Lung (tissue), 12 donors: ENCODE data around the gene CLCF1. TPM values are rescaled to one million over a fixed set of nuclear protein-coding genes. Genes with fewer than 3 reads are reported as not detected.

Experiments
- ATAC-seq: fragments of 200-7000 bp; cut with Tn5 transposase; one replicate; pipeline ENCODE4 v1.9.1; 2020; ENCODE audit warnings: moderate number of reproducible peaks; ENCODE audit not compliant: insufficient read depth, low FRiP score
- DNase-seq, 3 donors: peaks; one replicate each; pipeline ENCODE4 v3.0.0-alpha.2; 2013 to 2017
- H3K27ac ChIP-seq, 2 donors: one replicate each; pipeline ENCODE4 v1.5.1; 2013; ENCODE audit warnings: mild to moderate bottlenecking in 2 of 2, moderate library complexity in 2 of 2, control low read depth in 1 of 2, inconsistent platforms in 1 of 2, low read depth in 1 of 2, low read length in 1 of 2
- H3K27me3 ChIP-seq, 3 donors: one replicate each; pipeline ENCODE4 v1.5.1; 2013; ENCODE audit warnings: low read length in 2 of 3; ENCODE audit not compliant: control insufficient read depth in 3 of 3, insufficient read depth in 3 of 3
- H3K36me3 ChIP-seq, 4 donors: one replicate each; pipeline ENCODE4 v1.5.1; 2013; ENCODE audit warnings: low read length in 4 of 4, mild to moderate bottlenecking in 1 of 4, moderate library complexity in 1 of 4; ENCODE audit not compliant: control insufficient read depth in 4 of 4, insufficient read depth in 4 of 4
- H3K4me1 ChIP-seq, 5 donors: one replicate each; pipeline ENCODE4 v1.5.1; 2013; ENCODE audit warnings: low read length in 5 of 5, mild to moderate bottlenecking in 2 of 5, moderate library complexity in 1 of 5; ENCODE audit not compliant: control insufficient read depth in 5 of 5, insufficient read depth in 5 of 5
- H3K4me3 ChIP-seq: one replicate; pipeline ENCODE4 v1.5.1; 2013; ENCODE audit warnings: mild to moderate bottlenecking, control low read depth, moderate library complexity
- H3K9ac ChIP-seq, 2 donors: one replicate each; pipeline ENCODE4 v1.5.1; 2013; ENCODE audit warnings: low read length in 2 of 2, control low read depth in 1 of 2; ENCODE audit not compliant: insufficient read depth in 1 of 2
- H3K9me3 ChIP-seq, 4 donors: one replicate each; pipeline ENCODE4 v1.5.1; 2013; ENCODE audit warnings: low read length in 3 of 4, mild to moderate bottlenecking in 1 of 4, moderate library complexity in 1 of 4; ENCODE audit not compliant: control insufficient read depth in 4 of 4, insufficient read depth in 3 of 4
- CTCF ChIP-seq: IDR thresholded peaks from 2 replicates; pipeline ENCODE4 v1.5.1; 2012; ENCODE audit warnings: mild to moderate bottlenecking; ENCODE audit errors: control extremely low read depth, extremely low read depth
- WGBS, 2 donors: extraction: QIAGEN DNeasy Blood & Tissue Kit; methylation state at CpG; one replicate each; pipeline ENCODE4 v1.1.7; 2013; 5-methylcytosine and 5-hydroxymethylcytosine counted together
- polyA plus RNA-seq, 2 donors: library from polyadenylated mRNA; stranded (reverse); fragments of 200-250 nt; gene quantifications; one replicate each; pipeline ENCODE4 v1.2.1, GENCODE V29; 2013
- total RNA-seq, 2 donors: library from RNA; depleted of rRNA in 1 of 2; stranded (reverse); fragments of >200 nt in 1 of 2; gene quantifications; one replicate each; pipeline ENCODE4 v1.2.1, GENCODE V29; 2014 to 2021
- donor health status: control.
- donor health status: control.
- donor health status: Bipolar disorder and iron deficiency.
- donor health status: healthy.
- donor health status: DM: yes; HTN: yes; CAD: no.

CLCF1 gene
- total and polyA plus RNA-seq, 4 donors = 3.5 to 10.0 (median 8.7) TPM

- H3K9me3 ChIP-seq = no peaks in the 10 kb centered on the region
- H3K36me3 ChIP-seq = no peaks in the 10 kb centered on the region
- peak overlapping the region in 1 of 2 donors; percentile 27 for H3K27ac ChIP-seq
- TF ChIP-seq CTCF = no peak
- peak overlapping the region in 1 of 2 donors; percentile 64 for H3K9ac ChIP-seq
- H3K27me3 ChIP-seq = no peaks in the 10 kb centered on the region
- 51 to 52% methylated on average over 14 of the region's 14 CpGs for WGBS, 2 donors
- peak; percentile 90 to 97 (median 94) for DNase-seq
- ATAC-seq = no peak
- no peak overlapping the region for H3K4me3 ChIP-seq
- H3K4me1 ChIP-seq = peaks cover 14 to 76% (median 44%) of the 10 kb centered on the region in 5 donors
Measured at GRCh38 chr11:67370351-67371076, 2.9 kb downstream of the CLCF1 start.

GRCh38 chr11:67369801-67370284 lies 3.6 kb downstream of the CLCF1 start:
- Histone ChIP-seq H3K4me1 (peaks cover 14 to 82% (median 48%) of the 10 kb centered on the region in 5 donors), H3K36me3 (peaks cover 0 to 6% (median 1%) of the 10 kb centered on the region in 4 donors), H3K27me3 (no peaks in the 10 kb centered on the region), H3K27ac (peak overlapping the region in 1 of 2 donors; percentile 33), H3K9me3 (no peaks in the 10 kb centered on the region), H3K4me3 (no peak overlapping the region), H3K9ac (no peak overlapping the region)
- no peak for TF ChIP-seq CTCF
- 39 to 48% methylated on average over 12 of the region's 12 CpGs for WGBS, 2 donors
- DNase-seq = peak in 2 of 3 donors; percentile 40 to 44
- ATAC-seq = no peak

- DNase-seq (no peak), ATAC-seq (no peak)
- H3K4me1 ChIP-seq = peaks cover 10 to 76% (median 44%) of the 10 kb centered on the region in 5 donors
- no peaks in the 10 kb centered on the region for H3K9me3 ChIP-seq
- WGBS, 2 donors = 68 to 81% methylated on average over 8 of the region's 8 CpGs
- no peak overlapping the region for H3K4me3 ChIP-seq
- H3K27me3 ChIP-seq = no peaks in the 10 kb centered on the region
- no peak overlapping the region for H3K9ac ChIP-seq
- H3K36me3 ChIP-seq = peaks cover 0 to 10% (median 6%) of the 10 kb centered on the region in 4 donors
- TF ChIP-seq CTCF = no peak
- peak overlapping the region in 1 of 2 donors; percentile 33 for H3K27ac ChIP-seq
Measured at GRCh38 chr11:67369275-67369674, 4.1 kb downstream of the CLCF1 start.
